Keratinocyte (primary cell): ENCODE data around the gene ATN1. TPM values are rescaled to one million over a fixed set of nuclear protein-coding genes. Genes with fewer than 3 reads are reported as not detected.
"Not testable (repeated sequence)": the region's sequence is repeated elsewhere in the genome, so short reads cannot be mapped to it uniquely, and the experiment has no call there.

Experiments used
- DNase-seq: peaks from one replicate; pipeline ENCODE4 v3.0.0-alpha.2; 2011; ENCODE audit warnings: low read depth, missing footprints, low spot score
- FAIRE-seq: peaks from 2 replicates; lab custom pipeline; 2011; peaks lifted over from hg19 to GRCh38; lab: Jason Lieb, UNC
- H2AFZ ChIP-seq: 2 replicates; pipeline ENCODE4 v1.6.0; 2012; ENCODE audit warnings: low read length, control low read depth, inconsistent platforms; ENCODE audit not compliant: control insufficient read depth
- H3K27ac ChIP-seq: 2 replicates; pipeline ENCODE4 v1.5.1; 2011; ENCODE audit warnings: low read length; ENCODE audit not compliant: control insufficient read depth, insufficient read depth
- H3K27me3 ChIP-seq: 3 replicates; pipeline ENCODE4 v1.6.0; 2011; ENCODE audit warnings: low read length; ENCODE audit not compliant: control insufficient read depth, insufficient read depth; ENCODE audit errors: extremely low read depth
- H3K36me3 ChIP-seq, 2 experiments: 2 replicates in 1 of 2; 3 replicates in 1 of 2; pipeline ENCODE4 v1.5.1; 2011; ENCODE audit warnings: low read length in 2 of 2, mild to moderate bottlenecking in 1 of 2; ENCODE audit not compliant: control insufficient read depth in 2 of 2, insufficient read depth in 2 of 2; ENCODE audit errors: extremely low read depth in 1 of 2
- H3K4me1 ChIP-seq: 3 replicates; pipeline ENCODE4 v1.5.1; 2011; ENCODE audit warnings: low read length; ENCODE audit not compliant: control insufficient read depth, insufficient read depth; ENCODE audit errors: extremely low read depth
- H3K4me2 ChIP-seq: 3 replicates; pipeline ENCODE4 v1.6.0; 2011; ENCODE audit warnings: low read depth, low read length; ENCODE audit not compliant: control insufficient read depth, insufficient read depth; ENCODE audit errors: extremely low read depth
- H3K4me3 ChIP-seq, 3 experiments: fragments of 200-600 bp in 1 of 3; sonication (generic) in 1 of 3; 2 replicates in 2 of 3; 3 replicates in 1 of 3; pipeline ENCODE4 v1.5.1; 2011 to 2016; ENCODE audit warnings: low read length in 3 of 3, mild to moderate bottlenecking in 3 of 3, control low read depth in 2 of 3, inconsistent platforms in 1 of 3, low read depth in 1 of 3, mixed read lengths in 1 of 3, mixed run types in 1 of 3, moderate library complexity in 1 of 3; ENCODE audit not compliant: control insufficient read depth in 2 of 3, insufficient read depth in 2 of 3; ENCODE audit errors: extremely low read depth in 1 of 3
- H3K79me2 ChIP-seq: 2 replicates; pipeline ENCODE4 v1.6.0; 2012; ENCODE audit warnings: low read length; ENCODE audit not compliant: control insufficient read depth, insufficient read depth
- H3K9ac ChIP-seq: 3 replicates; pipeline ENCODE4 v1.6.0; 2011; ENCODE audit warnings: low read length; ENCODE audit not compliant: control insufficient read depth, insufficient read depth; ENCODE audit errors: extremely low read depth
- H3K9me1 ChIP-seq: 3 replicates; pipeline ENCODE4 v1.6.0; 2011; ENCODE audit warnings: low read length; ENCODE audit not compliant: control insufficient read depth, insufficient read depth; ENCODE audit errors: extremely low read depth
- H3K9me3 ChIP-seq: 2 replicates; pipeline ENCODE4 v1.5.1; 2012; ENCODE audit warnings: low read depth, low read length; ENCODE audit not compliant: control insufficient read depth
- H4K20me1 ChIP-seq: 3 replicates; pipeline ENCODE4 v1.6.0; 2011; ENCODE audit warnings: low read length; ENCODE audit not compliant: control insufficient read depth, insufficient read depth; ENCODE audit errors: extremely low read depth
- EZH2 ChIP-seq: IDR thresholded peaks from one replicate; pipeline ENCODE4 v1.6.1; 2012; ENCODE audit warnings: inconsistent platforms, mild to moderate bottlenecking, low read length, moderate library complexity
- dilution Hi-C: fragments of 300-500 bp; cut with MboI; formaldehyde crosslinking; loops from one replicate; pipeline ENCODE4 v1.7.0; 2020; ENCODE audit warnings: low sequenced_read_pairs; ENCODE audit not compliant: extremely low pct_ligation_motif_present
- polyA plus RNA-seq, 5 experiments: library from polyadenylated mRNA; depleted of rRNA in 3 of 5; stranded (reverse) in 3 of 5; stranded (forward) in 1 of 5; unstranded in 1 of 5; fragments of >200 nt; gene quantifications; 1 replicate in 1 of 5; 2 replicates in 3 of 5; 3 replicates in 1 of 5; pipeline versions ENCODE4 v1.2.1 to v1.2.3, GENCODE V29; 2011 to 2012; ENCODE audit warnings: missing spikeins in 2 of 5, low read depth in 1 of 5, low replicate concordance in 1 of 5
- TF ChIP-seq, protein P1 (sequence below), 3 experiments: IDR thresholded peaks in 1 of 3; conservative IDR thresholded peaks in 1 of 3; optimal IDR thresholded peaks in 1 of 3; 2 replicates in 2 of 3; 3 replicates in 1 of 3; pipeline versions ENCODE3 to v1.5.1; 2011; ENCODE audit warnings: low read length in 3 of 3, mild to moderate bottlenecking in 3 of 3, moderate library complexity in 2 of 3, control low read depth in 1 of 3, inconsistent platforms in 1 of 3; ENCODE audit not compliant: insufficient read depth in 2 of 3; ENCODE audit errors: extremely low read depth in 1 of 3

Gene ATN1
- polyA plus RNA-seq, 1 donor (not counting 4 experiments of a cell fraction or from before 2014, with no cell fraction given) = 6.2 TPM

DNA sequence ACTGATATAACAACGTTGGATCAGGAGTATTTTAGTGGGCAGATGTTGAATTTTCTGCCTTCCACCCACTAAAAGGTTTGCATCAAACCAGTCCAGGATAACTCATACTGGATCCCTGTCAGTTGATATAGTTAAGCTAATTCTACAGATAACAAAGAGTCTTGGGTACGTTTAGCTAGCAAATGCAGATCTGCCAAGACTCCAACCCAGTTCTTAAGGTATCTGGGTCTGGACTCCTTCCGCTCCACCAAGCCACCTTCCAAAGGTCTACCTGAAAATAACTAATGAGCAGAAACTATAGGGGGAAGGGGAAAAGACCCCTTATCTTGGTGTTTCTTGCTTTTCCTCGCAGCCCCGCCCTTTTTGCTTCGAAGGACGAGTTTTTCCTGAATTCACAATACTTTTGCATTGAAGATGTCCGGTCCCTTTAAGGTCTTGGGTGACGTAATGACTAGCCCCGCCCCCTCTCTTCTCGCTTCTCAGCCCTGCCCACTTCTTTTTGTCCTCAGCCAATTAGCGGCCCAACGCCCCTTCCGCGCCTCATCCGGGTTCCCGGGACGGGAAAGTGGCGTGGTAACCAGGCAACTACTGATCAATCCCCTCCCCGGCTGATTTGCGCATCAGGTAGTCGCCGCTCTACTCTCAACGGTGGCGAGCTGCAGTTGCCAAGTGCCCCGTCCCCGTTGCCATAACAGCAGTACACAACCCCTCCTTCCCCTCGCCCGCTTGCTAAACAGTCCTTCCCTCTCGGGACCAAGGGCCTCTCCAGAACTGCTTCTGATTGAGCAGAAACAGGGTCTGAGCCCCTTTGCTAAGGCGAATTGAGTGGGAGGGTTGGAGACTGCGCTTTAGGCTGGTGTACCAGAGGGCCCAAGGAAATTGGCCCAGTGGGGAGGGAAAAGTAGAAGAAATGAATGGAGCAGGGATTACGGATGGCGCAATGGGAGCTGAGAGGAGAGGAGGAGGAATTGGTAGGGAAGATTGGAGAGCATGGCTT is 23.2 kb upstream of the ATN1 start, which contains the start of gene LRRC23:
LRRC23 (plus strand) TSS at position 543 of the 997 bp plus-strand sequence. CDS start 812 bp downstream, outside the sequence.
- FAIRE-seq (peak; percentile 97), DNase-seq (no peak)
- Histone ChIP-seq H3K4me2 (peak within 1 kb of the TSS; percentile 96), H3K9me1 (no peaks in the 10 kb centered on the region), H2AFZ (peak within 1 kb of the TSS; percentile 99), H3K27me3 (no peaks in the 10 kb centered on the region), H3K27ac (peak within 1 kb of the TSS; percentile 88), H3K4me1 (peaks cover 13% of the 10 kb centered on the region), H3K4me3 (peak within 1 kb of the TSS; percentile 66 to 99 (median 98)), H3K9me3 (no peaks in the 10 kb centered on the region), H3K79me2 (no peaks in the 10 kb centered on the region), H3K36me3 (no peaks in the 10 kb centered on the region), H3K9ac (peak within 1 kb of the TSS; percentile 91), H4K20me1 (no peaks in the 10 kb centered on the region)
- dilution Hi-C loops = no loop called here
- TF ChIP-seq, protein P1, sequence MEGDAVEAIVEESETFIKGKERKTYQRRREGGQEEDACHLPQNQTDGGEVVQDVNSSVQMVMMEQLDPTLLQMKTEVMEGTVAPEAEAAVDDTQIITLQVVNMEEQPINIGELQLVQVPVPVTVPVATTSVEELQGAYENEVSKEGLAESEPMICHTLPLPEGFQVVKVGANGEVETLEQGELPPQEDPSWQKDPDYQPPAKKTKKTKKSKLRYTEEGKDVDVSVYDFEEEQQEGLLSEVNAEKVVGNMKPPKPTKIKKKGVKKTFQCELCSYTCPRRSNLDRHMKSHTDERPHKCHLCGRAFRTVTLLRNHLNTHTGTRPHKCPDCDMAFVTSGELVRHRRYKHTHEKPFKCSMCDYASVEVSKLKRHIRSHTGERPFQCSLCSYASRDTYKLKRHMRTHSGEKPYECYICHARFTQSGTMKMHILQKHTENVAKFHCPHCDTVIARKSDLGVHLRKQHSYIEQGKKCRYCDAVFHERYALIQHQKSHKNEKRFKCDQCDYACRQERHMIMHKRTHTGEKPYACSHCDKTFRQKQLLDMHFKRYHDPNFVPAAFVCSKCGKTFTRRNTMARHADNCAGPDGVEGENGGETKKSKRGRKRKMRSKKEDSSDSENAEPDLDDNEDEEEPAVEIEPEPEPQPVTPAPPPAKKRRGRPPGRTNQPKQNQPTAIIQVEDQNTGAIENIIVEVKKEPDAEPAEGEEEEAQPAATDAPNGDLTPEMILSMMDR (optimal IDR thresholded peaks at IDR 0.05 in 1 of 3, IDR thresholded peaks at IDR 0.05 in 1 of 3, conservative IDR thresholded peaks at IDR 0.05 in 1 of 3; ENCODE audit: extremely low read depth in 1 of 3, insufficient read depth in 2 of 3, low read length in 3 of 3) = no peak
- no peak for TF ChIP-seq EZH2

DNA sequence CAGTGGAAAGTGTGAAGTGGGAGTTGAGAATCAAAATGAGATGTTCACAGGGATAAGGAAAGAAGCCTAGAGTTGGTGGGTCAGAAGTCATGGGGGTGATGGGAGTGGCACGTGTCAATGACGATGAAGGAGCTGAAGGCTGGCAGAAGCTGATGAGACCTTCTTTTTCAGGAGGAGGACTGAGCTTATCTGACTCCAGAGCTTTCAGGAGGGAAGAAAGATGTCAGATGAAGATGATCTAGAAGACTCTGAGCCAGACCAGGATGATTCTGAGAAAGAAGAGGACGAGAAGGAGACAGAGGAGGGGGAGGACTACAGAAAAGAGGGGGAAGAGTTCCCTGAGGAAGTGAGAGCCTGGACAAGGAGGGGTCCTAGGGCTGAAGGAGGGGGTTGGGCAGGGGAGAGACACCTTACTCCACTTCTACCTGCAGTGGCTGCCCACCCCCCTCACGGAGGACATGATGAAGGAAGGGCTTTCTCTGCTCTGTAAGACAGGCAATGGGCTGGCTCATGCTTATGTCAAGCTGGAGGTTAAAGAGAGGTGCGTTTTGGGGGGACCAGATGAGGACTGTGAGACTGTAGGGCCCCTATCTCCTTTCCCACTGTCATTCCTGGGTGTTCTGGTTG is 22.2 kb upstream of the ATN1 start:
- DNase-seq (no peak), FAIRE-seq (no peak)
- H3K9me1 ChIP-seq = no peaks in the 10 kb centered on the region
- no peaks in the 10 kb centered on the region for H3K9me3 ChIP-seq
- no peak overlapping the region for H3K27ac ChIP-seq
- no peak for TF ChIP-seq EZH2
- TF ChIP-seq, protein P1 (optimal IDR thresholded peaks at IDR 0.05 in 1 of 3, IDR thresholded peaks at IDR 0.05 in 1 of 3, conservative IDR thresholded peaks at IDR 0.05 in 1 of 3; ENCODE audit: extremely low read depth in 1 of 3, insufficient read depth in 2 of 3, low read length in 3 of 3) = no peak
- peak overlapping the region; percentile 96 for H3K4me2 ChIP-seq
- H3K27me3 ChIP-seq = no peaks in the 10 kb centered on the region
- H4K20me1 ChIP-seq = no peaks in the 10 kb centered on the region
- H3K4me3 ChIP-seq = peak overlapping the region; percentile 66 to 99 (median 98)
- H2AFZ ChIP-seq = peak overlapping the region; percentile 99
- H3K4me1 ChIP-seq = peaks cover 13% of the 10 kb centered on the region
- H3K79me2 ChIP-seq = no peaks in the 10 kb centered on the region
- H3K9ac ChIP-seq = peak overlapping the region; percentile 91
- dilution Hi-C loops = no loop called here
- no peaks in the 10 kb centered on the region for H3K36me3 ChIP-seq

DNA sequence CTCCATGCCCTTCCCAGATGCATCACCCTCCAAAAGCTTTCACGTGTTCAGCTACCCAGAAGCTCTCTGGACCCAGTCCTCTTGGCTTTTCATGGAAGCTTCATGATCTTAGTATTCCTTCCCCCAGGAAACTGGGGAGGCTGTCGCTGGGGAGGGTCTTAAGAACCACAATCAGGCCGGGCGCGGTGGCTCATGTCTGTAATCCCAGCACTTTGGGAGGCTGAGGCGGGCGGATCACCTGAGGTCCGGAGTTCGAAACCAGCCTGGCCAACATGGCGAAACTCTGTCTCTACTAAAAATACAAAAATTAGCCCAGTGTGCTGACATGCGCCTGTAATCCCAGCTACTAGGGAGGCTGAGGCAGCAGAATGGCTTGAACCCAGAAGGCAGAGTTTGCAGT is 19.6 kb upstream of the ATN1 start:
- H3K9me3 ChIP-seq, FAIRE-seq, H3K27me3 ChIP-seq, H3K4me3 ChIP-seq, H4K20me1 ChIP-seq, H3K9me1 ChIP-seq, H3K79me2 ChIP-seq, DNase-seq, H3K27ac ChIP-seq, H3K9ac ChIP-seq, dilution Hi-C loops, H2AFZ ChIP-seq, H3K36me3 ChIP-seq, H3K4me2 ChIP-seq: not testable (repeated sequence)
- peaks cover 13% of the 10 kb centered on the region for H3K4me1 ChIP-seq
